ENCODE measurements around the gene INO80D.

Gene INO80D

GRCh38 chr2:206095536-206096332 lies 9.8 kb upstream of the INO80D start:
- no peak for DNase-seq (ENCODE audit: low read depth)
- no peak for TF ChIP-seq CTCF (IDR thresholded peaks at IDR 0.05; ENCODE audit: insufficient read depth, low read depth, low read length, missing control alignments)
- no peak overlapping the region for H3K4me3 ChIP-seq (ENCODE audit: low read depth, low read length)

- DNase-seq (ENCODE audit: low read depth): no peak
- no peak for TF ChIP-seq CTCF (IDR thresholded peaks at IDR 0.05; ENCODE audit: insufficient read depth, low read depth, low read length, missing control alignments)
- H3K4me3 ChIP-seq (ENCODE audit: low read depth, low read length): no peak overlapping the region
Measured at GRCh38 chr2:206092297-206092696, 6.3 kb upstream of the INO80D start.

GRCh38 chr2:206088248-206088647 lies 2.3 kb upstream of the INO80D start:
- TF ChIP-seq CTCF (IDR thresholded peaks at IDR 0.05; ENCODE audit: insufficient read depth, low read depth, low read length, missing control alignments): no peak
- no peak overlapping the region for H3K4me3 ChIP-seq (ENCODE audit: low read depth, low read length)
- no peak for DNase-seq (ENCODE audit: low read depth)

GRCh38 chr2:206086716-206087350 lies 859 bp upstream of the INO80D start:
- peak; percentile 19 for DNase-seq (ENCODE audit: low read depth)
- TF ChIP-seq CTCF (IDR thresholded peaks at IDR 0.05; ENCODE audit: insufficient read depth, low read depth, low read length, missing control alignments): no peak
- H3K4me3 ChIP-seq (ENCODE audit: low read depth, low read length): peak overlapping the region; percentile 92

GRCh38 chr2:206084870-206085741 lies 868 bp downstream of the INO80D start:
- peak overlapping the region; percentile 92 for H3K4me3 ChIP-seq (ENCODE audit: low read depth, low read length)
- peak; percentile 58 for DNase-seq (ENCODE audit: low read depth)
- TF ChIP-seq CTCF (IDR thresholded peaks at IDR 0.05; ENCODE audit: insufficient read depth, low read depth, low read length, missing control alignments): no peak

- peak; percentile 24 for DNase-seq (ENCODE audit: low read depth)
- no peak for TF ChIP-seq CTCF (IDR thresholded peaks at IDR 0.05; ENCODE audit: insufficient read depth, low read depth, low read length, missing control alignments)
Measured at GRCh38 chr2:206084439-206084869, 1.5 kb downstream of the INO80D start.

More at GRCh38 chr2:206084439-206084869, 1.5 kb downstream of the INO80D start:
- peak overlapping the region; percentile 92 for H3K4me3 ChIP-seq (ENCODE audit: low read depth, low read length)

Data from GM12865 (cell line).